CD14-positive monocyte (primary cell): ENCODE data around the gene KIAA1328. TPM values are rescaled to one million over a fixed set of nuclear protein-coding genes. Genes with fewer than 3 reads are reported as not detected.
A peak's percentile ranks its signal among the peaks of the same experiment; 100 is the strongest.

Source experiments
- DNase-seq, 3 donors: peaks; one replicate each; pipeline ENCODE4 v3.0.0-alpha.2; 2011 to 2022
- H2AFZ ChIP-seq: 2 replicates; pipeline ENCODE4 v1.6.0; 2012; ENCODE audit warnings: mild to moderate bottlenecking, low read depth, low read length, inconsistent platforms; ENCODE audit not compliant: insufficient read depth, poor library complexity, severe bottlenecking
- H3K27ac ChIP-seq, 2 donors: 1 replicate in 1 of 2; 2 replicates in 1 of 2; pipeline ENCODE4 v1.5.1; 2012 to 2013; ENCODE audit warnings: low read length in 2 of 2, control low read depth in 1 of 2, inconsistent platforms in 1 of 2, low read depth in 1 of 2, mild to moderate bottlenecking in 1 of 2
- H3K27me3 ChIP-seq, 2 donors: one replicate each; pipeline versions ENCODE4 v1.6.0 to v1.6.1; 2011 to 2013; ENCODE audit warnings: low read length in 2 of 2; ENCODE audit not compliant: control insufficient read depth in 2 of 2, insufficient read depth in 2 of 2
- H3K36me3 ChIP-seq, 2 donors: replicated peaks in 1 of 2; 1 replicate in 1 of 2; 2 replicates in 1 of 2; pipeline versions ENCODE4 v1.5.1 to v1.6.1; 2012 to 2013; ENCODE audit warnings: low read length in 2 of 2, control low read depth in 1 of 2, inconsistent platforms in 1 of 2, mild to moderate bottlenecking in 1 of 2; ENCODE audit not compliant: insufficient read depth in 2 of 2, control insufficient read depth in 1 of 2
- H3K4me1 ChIP-seq, 2 donors: 1 replicate in 1 of 2; 2 replicates in 1 of 2; pipeline versions ENCODE4 v1.5.1 to v1.6.1; 2012 to 2013; ENCODE audit warnings: low read length in 2 of 2, control low read depth in 1 of 2, inconsistent platforms in 1 of 2, mild to moderate bottlenecking in 1 of 2, moderate library complexity in 1 of 2; ENCODE audit not compliant: insufficient read depth in 2 of 2, control insufficient read depth in 1 of 2
- H3K4me2 ChIP-seq: replicated peaks from 2 replicates; pipeline ENCODE3; 2012; ENCODE audit warnings: low read length, moderate library complexity, mild to moderate bottlenecking; ENCODE audit not compliant: poor library complexity, severe bottlenecking; ENCODE audit errors: extremely low read depth
- H3K4me3 ChIP-seq, 3 experiments: fragments of 200-600 bp in 1 of 3; sonication (generic) in 1 of 3; replicated peaks in 1 of 3; 1 replicate in 2 of 3; 2 replicates in 1 of 3; pipeline ENCODE4 v1.5.1; 2011 to 2013; ENCODE audit warnings: low read length in 3 of 3, mild to moderate bottlenecking in 3 of 3, control low read depth in 2 of 3, low read depth in 2 of 3, inconsistent platforms in 1 of 3, moderate library complexity in 1 of 3
- H3K79me2 ChIP-seq: 2 replicates; pipeline ENCODE4 v1.6.0; 2012; ENCODE audit warnings: mild to moderate bottlenecking, control low read depth, inconsistent platforms, low read length, moderate library complexity; ENCODE audit not compliant: insufficient read depth
- H3K9ac ChIP-seq: 2 replicates; pipeline ENCODE4 v1.6.0; 2017; ENCODE audit warnings: low read length, mild to moderate bottlenecking; ENCODE audit not compliant: insufficient read depth, poor library complexity, severe bottlenecking
- H3K9me3 ChIP-seq, 2 donors: replicated peaks in 1 of 2; 1 replicate in 1 of 2; 2 replicates in 1 of 2; pipeline versions ENCODE4 v1.5.1 to v1.6.1; 2012 to 2013; ENCODE audit warnings: low read length in 2 of 2, control low read depth in 1 of 2; ENCODE audit not compliant: control insufficient read depth in 1 of 2, insufficient read depth in 1 of 2
- H4K20me1 ChIP-seq: 2 replicates; pipeline ENCODE4 v1.6.0; 2012; ENCODE audit warnings: mild to moderate bottlenecking, low read length, control low read depth, moderate library complexity; ENCODE audit not compliant: insufficient read depth
- H3K27ac Mint-ChIP-seq, 7 donors: one replicate each; pipeline ENCODE4 v1.8.0; 2020; ENCODE audit warnings: mild to moderate bottlenecking in 7 of 7, mixed read lengths in 7 of 7, moderate library complexity in 6 of 7, inconsistent platforms in 2 of 7
- H3K27me3 Mint-ChIP-seq, 3 donors: one replicate each; pipeline ENCODE4 v1.8.0; 2021 to 2022; ENCODE audit warnings: low read depth in 3 of 3, mild to moderate bottlenecking in 3 of 3, mixed read lengths in 3 of 3, moderate library complexity in 3 of 3, inconsistent platforms in 1 of 3
- H3K36me3 Mint-ChIP-seq, 2 donors: one replicate each; pipeline ENCODE4 v1.8.0; 2020; ENCODE audit warnings: mixed read lengths in 2 of 2, inconsistent platforms in 1 of 2, mild to moderate bottlenecking in 1 of 2
- H3K4me1 Mint-ChIP-seq: one replicate; pipeline ENCODE4 v1.8.0; 2020; ENCODE audit warnings: mild to moderate bottlenecking, mixed read lengths
- H3K4me3 Mint-ChIP-seq, 2 donors: one replicate each; pipeline ENCODE4 v1.8.0; 2020; ENCODE audit warnings: mild to moderate bottlenecking in 2 of 2, mixed read lengths in 2 of 2, moderate library complexity in 1 of 2
- H3K9me3 Mint-ChIP-seq, 7 donors: one replicate each; pipeline ENCODE4 v1.8.0; 2020 to 2022; ENCODE audit warnings: mixed read lengths in 7 of 7, mild to moderate bottlenecking in 6 of 7, moderate library complexity in 6 of 7, inconsistent platforms in 2 of 7
- CTCF ChIP-seq: fragments of 200-600 bp; IDR thresholded peaks from one replicate; pipeline ENCODE4 v1.8.0; 2022; ENCODE audit warnings: antibody characterized with exemption, mild to moderate bottlenecking
- WGBS: methylation state at CpG from one replicate; pipeline ENCODE4 v1.1.5; 2013; ENCODE audit warnings: missing lambda C conversion rate; ENCODE audit not compliant: insufficient coverage; 5-methylcytosine and 5-hydroxymethylcytosine counted together
- intact Hi-C, 2 donors: fragments of 100-400 bp; cut with micrococcal nuclease; formaldehyde crosslinking; loops; one replicate each; pipeline versions ENCODE4 v1.15.0 to v1.15.1; 2023
- polyA plus RNA-seq, 3 donors: library from polyadenylated mRNA; depleted of rRNA in 1 of 3; unstranded in 2 of 3; stranded (reverse) in 1 of 3; fragments of 300-500 nt in 2 of 3; fragments of >200 nt in 1 of 3; fragmentation: Illumina TruSeq in 2 of 3; gene quantifications; 1 replicate in 2 of 3; 2 replicates in 1 of 3; pipeline ENCODE4 v1.2.3, GENCODE V29; 2012 to 2021

Gene KIAA1328
- polyA plus RNA-seq, 3 donors, result 3.7 to 3.9 (median 3.8) TPM

DNA sequence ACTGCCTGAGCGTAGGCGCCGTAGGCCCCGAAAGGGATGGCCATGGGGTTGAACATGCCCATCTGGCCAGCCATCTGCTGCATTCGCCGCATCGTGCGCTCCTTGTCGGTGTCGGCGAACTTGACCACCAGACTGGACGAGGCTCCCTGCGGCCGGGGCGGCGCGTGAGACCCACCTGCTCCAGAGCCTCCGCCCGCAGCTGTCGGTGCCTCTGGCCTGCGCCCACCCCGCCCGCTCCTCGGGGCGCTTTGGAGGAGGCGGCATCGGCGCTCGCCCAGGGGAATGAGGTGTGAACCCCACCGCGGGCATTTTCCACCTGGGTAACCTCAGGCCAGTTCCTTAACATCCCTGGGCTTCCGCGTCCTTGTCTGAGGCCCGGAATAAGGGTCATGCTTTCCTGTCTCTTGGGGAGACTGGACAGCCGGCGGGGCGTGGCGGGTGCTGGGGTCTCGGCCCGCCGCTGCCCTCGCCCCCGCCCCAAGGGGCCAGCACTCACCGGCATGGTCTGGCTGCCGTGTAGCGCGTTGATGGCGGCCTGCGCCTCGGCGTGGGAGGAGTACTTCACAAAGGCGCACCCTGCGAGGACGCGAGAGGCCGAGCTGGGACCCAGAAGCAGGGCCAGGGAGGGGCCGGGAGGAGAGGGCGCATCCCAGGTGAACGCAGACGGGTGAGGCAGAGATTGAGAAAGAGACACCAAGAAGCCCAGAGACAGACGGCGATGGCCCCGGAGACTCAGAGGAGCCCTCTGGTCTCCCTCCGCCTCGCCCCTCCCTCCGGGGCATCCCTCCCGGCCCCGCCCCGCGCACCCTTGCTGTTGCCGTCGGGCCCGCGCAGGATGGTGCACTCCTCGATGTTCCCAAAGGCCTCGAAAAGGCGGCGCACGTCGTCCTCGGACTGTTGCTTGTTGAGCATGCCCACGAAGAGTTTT lies 445.6 kb downstream of the KIAA1328 start:
- H3K27me3 ChIP-seq, result peaks cover 7 to 30% of the 10 kb centered on the region in 2 donors
- Mint-ChIP-seq H3K4me3 (peak overlapping the region in 1 of 2 donors; percentile 72), H3K27me3 (peaks cover 30 to 47% (median 34%) of the 10 kb centered on the region in 3 donors), H3K4me1 (no peaks in the 10 kb centered on the region), H3K9me3 (peaks cover 0 to 9% (median 3%) of the 10 kb centered on the region in 7 donors), H3K36me3 (no peaks in the 10 kb centered on the region), H3K27ac (no peak overlapping the region)
- H4K20me1 ChIP-seq, result no peaks in the 10 kb centered on the region
- no peak overlapping the region for H3K9ac ChIP-seq
- H3K9me3 ChIP-seq, result no peaks in the 10 kb centered on the region
- no peak for TF ChIP-seq CTCF
- H3K4me1 ChIP-seq, result no peaks in the 10 kb centered on the region
- no peak overlapping the region for H3K27ac ChIP-seq
- H3K36me3 ChIP-seq, result no peaks in the 10 kb centered on the region
- intact Hi-C loops, result no loop called here
- H3K4me3 ChIP-seq, result no peak overlapping the region
- no peak overlapping the region for H3K4me2 ChIP-seq
- WGBS, result 16% methylated on average over 82 of the region's 82 CpGs
- H3K79me2 ChIP-seq, result no peaks in the 10 kb centered on the region
- H2AFZ ChIP-seq, result no peak overlapping the region
- no peak for DNase-seq

DNA sequence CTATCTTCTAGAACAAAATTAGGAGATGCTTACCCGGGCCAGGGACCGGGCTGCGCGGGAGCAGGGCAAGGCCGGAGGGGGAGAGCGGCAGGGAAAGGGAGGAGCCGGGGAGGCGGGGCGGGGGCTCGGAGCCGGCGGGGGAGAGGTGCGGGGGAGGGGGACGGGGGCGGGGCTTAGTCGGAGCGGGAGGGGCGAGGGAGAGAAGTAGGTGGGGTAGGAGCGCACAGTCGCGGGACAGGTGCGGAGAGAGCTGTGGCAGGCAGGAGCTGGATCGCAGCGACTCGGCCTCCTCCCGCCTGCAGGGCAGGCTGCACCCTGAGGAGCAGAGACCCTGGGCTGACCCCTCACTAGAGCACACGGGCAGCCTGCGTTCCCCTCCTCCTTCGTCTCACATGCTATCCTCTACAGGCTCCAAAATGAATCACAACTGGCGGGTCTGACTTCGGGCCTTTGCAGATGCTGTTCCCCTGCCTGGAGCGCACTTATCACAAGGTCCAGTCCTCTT lies 446.4 kb downstream of the KIAA1328 start:
- peaks cover 7 to 30% of the 10 kb centered on the region in 2 donors for H3K27me3 ChIP-seq
- H3K36me3 ChIP-seq, result no peaks in the 10 kb centered on the region
- TF ChIP-seq CTCF, result no peak
- H3K27ac Mint-ChIP-seq, result no peak overlapping the region
- H3K4me1 ChIP-seq, result no peaks in the 10 kb centered on the region
- H3K9me3 Mint-ChIP-seq, result peaks cover 0 to 9% (median 3%) of the 10 kb centered on the region in 7 donors
- no peak overlapping the region for H3K4me3 ChIP-seq
- H3K27me3 Mint-ChIP-seq, result peaks cover 30 to 48% (median 34%) of the 10 kb centered on the region in 3 donors
- intact Hi-C loops, result no loop called here
- no peaks in the 10 kb centered on the region for H3K4me1 Mint-ChIP-seq
- no peaks in the 10 kb centered on the region for H3K9me3 ChIP-seq
- H3K4me3 Mint-ChIP-seq, result peak overlapping the region in 1 of 2 donors; percentile 79
- H3K27ac ChIP-seq, result no peak overlapping the region
- no peaks in the 10 kb centered on the region for H3K79me2 ChIP-seq
- H3K4me2 ChIP-seq, result no peak overlapping the region
- DNase-seq, result no peak
- H4K20me1 ChIP-seq, result no peaks in the 10 kb centered on the region
- 47% methylated on average over 14 of the region's 32 CpGs for WGBS
- no peaks in the 10 kb centered on the region for H3K36me3 Mint-ChIP-seq
- H2AFZ ChIP-seq, result no peak overlapping the region
- H3K9ac ChIP-seq, result no peak overlapping the region
